Suppressor macrophage treated with lipopolysaccharide for 1 hour (primary cell): ENCODE data around the gene ICA1.
"Not testable (repeated sequence)": the region's sequence is repeated elsewhere in the genome, so short reads cannot be mapped to it uniquely, and the experiment has no call there.

ENCODE experiments used
- DNase-seq, 3 donors: peaks; one replicate each; pipeline ENCODE4 v3.0.0-alpha.2; 2020 to 2022

Gene ICA1

GRCh38 chr7:8261711-8262695 lies at the start of gene ICA1:
TSS of gene ICA1 (minus strand) at chr7:8262167. CDS start at chr7:8235926, 26,241 bp downstream.
- peak; percentile 69 to 87 (median 74) for DNase-seq

DNA sequence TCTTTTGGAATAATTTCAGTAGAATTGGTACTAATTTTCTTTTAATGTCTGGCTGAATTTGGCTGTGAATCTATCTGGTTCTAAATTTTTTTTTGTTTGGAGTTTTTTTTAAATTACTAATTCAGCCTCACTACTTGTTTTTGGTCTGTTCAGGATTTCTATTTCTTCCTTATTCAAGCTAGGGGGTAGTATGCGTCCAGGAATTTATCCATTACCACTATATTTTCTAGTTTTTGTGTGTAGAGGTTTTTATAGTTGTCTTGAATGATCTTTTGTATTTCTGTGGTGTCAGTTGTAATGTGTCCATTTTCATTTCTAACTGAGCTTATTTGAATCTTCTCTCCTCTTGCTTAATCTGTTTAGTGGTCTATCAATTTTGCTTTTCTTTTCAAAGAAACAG lies 48.9 kb upstream of the ICA1 start:
- DNase-seq: no peak

- DNase-seq: no peak
These were observed 43.8 kb upstream of the ICA1 start for GRCh38 chr7:8305625-8306388.

DNA sequence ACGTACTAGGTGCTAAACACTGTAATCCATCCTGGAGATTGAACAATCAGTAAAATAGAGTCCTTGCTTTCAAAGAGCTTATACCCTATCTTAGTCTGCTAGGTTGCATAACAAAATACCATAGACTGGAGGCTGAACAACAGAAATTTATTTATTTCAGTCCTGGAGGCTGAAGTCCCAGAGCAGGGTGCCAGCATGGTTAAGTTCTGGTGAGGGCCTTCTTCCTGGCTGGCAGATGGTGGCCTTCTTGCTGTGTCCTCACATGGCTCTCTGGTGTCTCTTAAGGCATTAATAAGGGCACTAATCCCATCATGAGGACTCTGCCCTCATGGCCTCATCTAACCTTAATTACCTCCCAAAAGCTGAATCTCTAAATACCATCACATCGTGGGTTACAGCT lies 43.1 kb upstream of the ICA1 start:
- no peak for DNase-seq

GRCh38 chr7:8303904-8304528 lies 42.0 kb upstream of the ICA1 start:
- DNase-seq: no peak

GRCh38 chr7:8297023-8297422 lies 35.1 kb upstream of the ICA1 start:
- not testable (repeated sequence) for DNase-seq

DNA sequence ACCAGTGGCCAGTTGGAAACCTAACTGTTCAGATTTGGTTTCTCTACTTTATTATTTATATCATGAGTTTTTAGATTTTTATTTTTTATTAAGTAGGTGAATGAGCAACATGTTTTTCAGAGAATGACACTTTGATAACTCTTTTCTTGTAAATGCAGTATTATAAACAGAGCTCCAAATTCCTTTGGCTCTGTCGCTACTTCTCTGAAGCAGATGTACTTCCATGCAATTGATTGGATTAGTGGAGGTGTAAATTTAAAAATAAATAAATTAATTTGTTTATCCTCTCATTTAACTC lies 34.3 kb upstream of the ICA1 start:
- DNase-seq: no peak

GRCh38 chr7:8295638-8296361 lies 33.8 kb upstream of the ICA1 start:
- peak; percentile 72 to 91 (median 87) for DNase-seq

DNA sequence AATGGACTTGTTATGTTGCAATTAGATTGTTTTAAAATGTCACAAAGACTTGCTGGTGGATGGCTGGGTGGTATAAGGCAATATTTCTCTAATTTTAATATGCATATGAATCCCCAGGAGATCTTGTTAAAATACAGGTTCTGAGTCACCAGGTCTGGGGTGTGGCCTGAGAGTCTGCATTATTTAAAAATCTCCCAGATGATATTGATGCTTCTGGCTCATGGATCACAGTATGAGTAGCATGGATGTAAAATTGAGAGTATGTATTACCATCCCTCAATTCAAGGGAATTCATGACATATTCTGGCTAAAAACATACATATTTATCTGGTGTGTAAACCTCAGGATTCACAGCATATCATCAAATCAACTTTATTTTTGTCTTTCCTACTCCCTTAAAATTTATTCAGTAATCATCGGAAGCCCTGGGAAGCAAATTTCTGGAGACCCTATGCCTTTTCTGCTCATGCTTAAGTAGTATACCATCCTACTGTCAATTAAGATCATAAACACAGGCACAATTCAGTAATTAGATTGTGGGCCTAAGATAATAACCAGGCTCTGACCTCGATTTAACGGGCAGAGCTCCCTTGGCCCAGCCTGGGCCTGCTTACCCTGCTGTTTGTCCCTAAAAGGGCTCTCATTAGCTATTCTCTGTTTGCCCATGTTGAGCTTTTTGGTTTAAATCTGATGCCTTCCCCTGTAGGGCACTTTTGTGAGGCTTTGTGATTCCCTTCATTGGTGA lies 29.6 kb upstream of the ICA1 start:
- no peak for DNase-seq

GRCh38 chr7:8290645-8291308 lies 28.8 kb upstream of the ICA1 start:
- DNase-seq: no peak

GRCh38 chr7:8286118-8286517 lies 24.2 kb upstream of the ICA1 start:
- no peak for DNase-seq

GRCh38 chr7:8285155-8285554 lies 23.2 kb upstream of the ICA1 start:
- no peak for DNase-seq

GRCh38 chr7:8284606-8285005 lies 22.6 kb upstream of the ICA1 start:
- peak in 1 of 3 donors; percentile 21 for DNase-seq

- DNase-seq: no peak
These were observed 22.0 kb upstream of the ICA1 start for GRCh38 chr7:8283968-8284367.

- DNase-seq: no peak
These were observed 20.9 kb upstream of the ICA1 start for GRCh38 chr7:8282871-8283270.

GRCh38 chr7:8282162-8282561 lies 20.2 kb upstream of the ICA1 start:
- peak in 1 of 3 donors; percentile 3 for DNase-seq

DNA sequence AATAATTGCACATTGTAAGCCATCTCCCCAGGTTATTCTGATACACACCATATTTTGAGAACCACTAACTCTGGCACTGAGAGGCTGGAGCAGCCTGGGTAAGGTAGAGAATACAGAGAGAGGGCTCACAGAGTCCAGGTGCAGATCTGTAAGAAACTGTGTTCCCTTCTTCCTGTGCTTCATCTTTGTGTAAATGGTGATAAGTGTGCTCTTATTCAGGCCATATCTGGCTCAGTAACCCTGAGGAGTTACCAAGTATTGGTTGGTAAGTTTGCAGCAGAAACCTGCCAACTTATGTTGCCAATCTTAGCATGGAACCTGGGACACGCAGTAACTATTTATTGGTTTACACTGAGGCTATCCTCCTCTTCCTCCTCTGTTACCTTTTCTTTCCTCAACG lies 16.2 kb upstream of the ICA1 start:
- no peak for DNase-seq

DNA sequence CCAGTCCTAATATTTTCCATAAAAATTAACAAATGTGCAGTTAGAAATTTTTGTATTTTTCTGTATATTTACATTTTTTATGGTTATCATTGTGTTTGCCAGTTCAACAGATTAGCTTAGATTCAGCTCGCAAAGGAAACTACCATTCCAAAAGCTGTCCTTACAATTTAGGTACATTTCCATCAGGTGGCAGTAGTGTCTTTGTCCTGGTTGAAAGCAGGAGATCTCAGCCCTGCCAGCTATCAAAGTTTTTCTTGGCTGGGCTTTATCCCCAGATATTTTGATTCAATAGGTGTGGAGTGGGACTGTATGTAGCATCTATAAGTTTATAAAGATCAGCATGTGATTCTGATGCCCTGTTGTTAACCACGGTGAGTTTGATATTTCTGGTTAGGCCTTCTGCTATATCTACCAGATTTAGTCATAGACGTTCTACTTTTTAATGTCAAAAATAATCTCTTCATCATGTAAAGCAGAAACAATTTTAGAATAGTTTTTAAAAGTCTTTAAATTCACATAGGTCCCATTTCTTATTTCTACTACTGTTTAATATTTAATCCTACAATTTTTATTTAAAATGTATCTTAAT lies 15.5 kb upstream of the ICA1 start:
- DNase-seq: peak in 2 of 3 donors; percentile 15 to 26

GRCh38 chr7:8274589-8274988 lies 12.6 kb upstream of the ICA1 start:
- no peak for DNase-seq

DNA sequence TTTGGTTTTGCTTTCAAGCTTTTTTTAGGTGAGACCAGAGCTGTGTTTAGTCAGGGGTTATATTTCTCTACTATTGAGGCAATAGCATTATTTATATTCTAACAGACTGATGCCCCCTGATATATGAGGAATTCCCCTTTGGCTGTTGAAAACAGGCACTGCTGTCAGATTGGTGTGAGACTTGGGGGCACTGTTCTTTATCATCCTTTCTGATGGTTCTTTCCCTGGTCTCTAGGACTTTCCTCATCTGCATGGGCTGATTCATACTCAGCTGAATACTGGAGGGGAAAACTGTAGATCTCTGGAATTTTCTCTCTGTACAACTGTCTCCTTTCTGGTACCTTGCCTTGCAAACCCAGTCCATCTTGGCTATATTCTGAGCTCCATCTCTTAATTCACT lies 10.0 kb upstream of the ICA1 start:
- DNase-seq: peak; percentile 28 to 37 (median 37)

DNA sequence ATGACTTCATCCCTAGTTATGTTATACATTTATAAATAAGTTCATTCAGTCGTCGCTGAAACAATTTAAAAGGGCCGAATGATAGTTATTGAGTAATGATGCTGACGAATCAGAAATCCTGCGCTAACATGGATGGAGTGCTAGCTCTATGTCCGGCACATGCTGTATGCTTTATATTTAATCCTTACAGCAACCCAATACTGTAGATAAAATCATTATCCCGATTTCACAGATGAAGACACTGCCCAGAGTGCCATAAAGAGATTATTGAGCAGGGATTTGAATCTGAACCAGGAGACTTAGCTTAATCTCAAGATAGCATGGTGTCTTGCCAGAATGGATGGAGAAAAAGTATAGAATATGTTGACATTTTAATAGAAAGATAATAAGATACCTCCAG lies 1.1 kb upstream of the ICA1 start:
- peak; percentile 5 to 47 (median 26) for DNase-seq
